HG03196 (cell line): ENCODE measurements around the gene CTCFL.

Source experiments
- ATAC-seq: cut with Tn5 transposase; IDR thresholded peaks from one replicate; pipeline ENCODE4 v1.9.1; 2021; ENCODE audit not compliant: unreplicated experiment

The CTCFL gene

DNA sequence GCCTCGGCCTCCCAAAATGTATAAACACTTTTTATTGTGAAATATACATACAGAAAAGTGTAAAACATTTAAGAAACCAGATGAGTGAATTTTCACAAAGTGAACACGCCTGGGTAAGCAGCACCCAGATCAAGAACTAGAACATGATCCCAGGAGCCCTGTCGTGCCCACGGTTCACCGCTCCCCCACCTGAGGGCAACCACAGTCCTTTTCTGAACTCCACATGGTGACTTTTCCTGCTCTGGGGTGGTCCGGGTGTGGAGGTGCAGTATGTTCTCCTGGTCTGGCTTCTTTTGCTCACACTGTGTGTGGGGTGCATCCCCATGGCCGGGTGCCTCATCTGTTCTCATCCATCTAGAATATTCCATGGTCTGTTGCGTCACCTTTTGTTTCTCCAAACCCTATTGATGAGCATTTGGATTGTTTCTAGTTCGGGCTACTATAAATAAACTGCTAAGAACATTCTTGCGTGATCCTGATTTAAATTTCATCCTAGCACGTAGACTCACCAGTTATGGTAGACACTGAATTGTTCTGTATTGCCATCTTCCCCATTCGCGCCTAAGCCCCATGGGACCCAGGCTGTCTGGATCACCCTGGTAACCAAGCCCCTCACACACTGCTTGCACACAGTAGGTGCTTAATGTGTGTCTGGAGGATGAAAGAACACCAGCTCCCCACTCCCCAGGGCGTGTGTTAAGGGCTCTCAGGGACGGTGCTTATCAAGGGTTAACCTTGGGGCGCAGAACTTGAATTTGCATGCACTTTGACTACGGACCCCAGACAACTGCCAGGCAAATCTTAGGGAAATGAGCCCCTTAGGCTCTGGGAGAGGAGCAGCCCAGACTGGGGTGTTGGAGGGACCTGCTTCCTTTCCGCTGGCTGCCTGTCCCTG is 56.2 kb downstream of the CTCFL start:
- ATAC-seq = no peak

- no peak for ATAC-seq
Observed at GRCh38 chr20:57467742-57468141, 57.2 kb downstream of the CTCFL start.

DNA sequence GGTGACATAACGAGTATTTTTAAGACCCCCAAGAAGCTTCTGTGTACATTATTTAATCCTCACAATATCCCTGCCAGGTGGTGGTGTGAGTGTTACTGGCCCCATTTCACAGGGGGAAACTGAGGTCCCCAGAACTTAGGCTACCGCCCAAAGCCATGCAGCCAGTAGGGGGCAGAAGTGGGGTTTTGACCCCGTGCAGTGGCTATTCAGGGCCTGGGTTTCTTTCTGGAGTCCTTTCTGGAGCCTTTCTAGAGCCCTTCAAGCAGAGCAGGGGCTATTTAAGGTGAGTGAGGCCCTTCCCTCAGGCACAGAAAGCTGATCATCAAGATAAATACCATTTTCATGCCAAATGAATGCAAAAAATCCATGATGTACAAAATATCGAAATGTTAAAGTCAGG is 59.0 kb downstream of the CTCFL start:
- no peak for ATAC-seq

GRCh38 chr20:57465486-57465885 is 59.5 kb downstream of the CTCFL start:
- no peak for ATAC-seq

GRCh38 chr20:57464642-57465211 is 60.2 kb downstream of the CTCFL start:
- no peak for ATAC-seq

DNA sequence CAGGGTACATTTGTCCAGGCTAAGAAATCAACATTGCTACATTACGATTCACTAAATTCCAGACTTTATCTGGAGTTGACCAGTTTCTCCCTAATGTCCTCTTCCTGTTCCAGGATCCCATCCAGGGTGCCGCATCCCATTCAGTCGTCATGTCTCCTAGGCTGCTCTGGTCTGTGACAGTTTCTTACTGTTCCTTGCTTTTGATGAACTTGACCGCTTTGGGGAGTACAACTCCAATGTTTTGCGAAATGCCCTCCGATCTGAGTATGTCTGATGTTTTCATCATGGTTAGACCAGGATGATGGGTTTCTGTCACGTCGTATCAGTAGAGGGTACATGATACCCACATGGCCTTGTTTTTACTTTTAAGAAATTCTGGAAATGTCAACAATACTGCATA is 62.2 kb downstream of the CTCFL start:
- ATAC-seq = no peak

DNA sequence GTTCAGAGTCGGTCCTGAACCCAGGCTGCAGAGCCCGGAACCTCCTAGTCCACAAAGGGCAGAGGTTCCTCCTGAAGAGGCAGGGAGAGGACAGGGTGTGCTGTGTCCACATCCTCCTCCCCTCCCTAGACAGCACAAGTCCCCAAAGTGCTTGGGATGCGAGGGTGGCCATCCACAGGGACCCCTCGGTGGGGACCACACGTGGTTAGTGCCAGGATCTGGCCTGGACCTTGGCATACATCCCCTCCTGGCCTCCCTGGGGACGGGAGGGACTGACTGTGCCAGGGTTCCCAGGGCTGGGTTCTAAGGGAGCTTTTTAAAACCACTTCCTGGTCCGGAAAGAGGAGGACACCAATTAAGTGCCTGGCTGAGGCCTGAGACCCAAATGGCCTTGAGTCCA is 63.2 kb downstream of the CTCFL start:
- no peak for ATAC-seq

DNA sequence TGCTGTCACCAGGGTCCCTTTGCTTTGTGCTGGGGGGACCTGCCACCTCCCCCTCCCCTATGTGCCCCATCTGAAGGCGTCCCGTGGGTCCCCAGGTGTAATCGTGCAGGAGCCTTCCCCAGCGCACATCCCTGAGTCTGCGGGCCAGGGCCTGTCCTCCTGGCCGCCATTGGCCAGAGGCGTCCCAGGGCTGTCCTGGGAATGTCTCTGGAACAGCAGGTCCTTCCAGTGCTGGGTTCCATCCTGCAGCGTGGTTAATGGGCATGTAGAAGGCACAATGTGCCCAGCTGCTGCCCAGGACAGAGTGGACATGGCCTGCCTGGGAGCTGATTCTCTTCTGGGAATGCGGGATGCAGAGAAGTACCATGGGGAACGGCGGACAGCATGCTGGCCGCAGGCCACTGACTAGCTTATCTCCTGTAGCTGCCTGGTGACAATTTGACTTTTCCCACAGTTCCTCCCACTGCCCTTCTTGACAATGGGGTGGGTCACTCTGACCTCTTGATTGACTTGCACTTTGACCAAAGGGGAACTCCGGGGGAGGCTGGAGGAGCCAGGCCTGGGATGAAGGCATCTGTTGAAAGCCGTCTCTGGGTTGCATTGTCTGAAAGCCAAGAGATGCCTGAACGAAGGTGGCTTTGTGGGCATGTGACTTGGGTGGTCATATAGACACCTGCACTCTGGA is 64.0 kb downstream of the CTCFL start:
- ATAC-seq = no peak

- no peak for ATAC-seq
Observed at GRCh38 chr20:57459897-57460296, 65.0 kb downstream of the CTCFL start.

GRCh38 chr20:57459278-57459677 is 65.7 kb downstream of the CTCFL start:
- ATAC-seq = no peak

GRCh38 chr20:57458400-57459160 is 66.4 kb downstream of the CTCFL start:
- no peak for ATAC-seq

- ATAC-seq = no peak
Observed at GRCh38 chr20:57457243-57458095, 67.5 kb downstream of the CTCFL start.

- ATAC-seq = no peak
Observed at GRCh38 chr20:57456116-57456515, 68.8 kb downstream of the CTCFL start.

GRCh38 chr20:57455386-57455785 is 69.6 kb downstream of the CTCFL start:
- ATAC-seq = no peak

- ATAC-seq = no peak
Observed at GRCh38 chr20:57451795-57452661, 72.9 kb downstream of the CTCFL start.

DNA sequence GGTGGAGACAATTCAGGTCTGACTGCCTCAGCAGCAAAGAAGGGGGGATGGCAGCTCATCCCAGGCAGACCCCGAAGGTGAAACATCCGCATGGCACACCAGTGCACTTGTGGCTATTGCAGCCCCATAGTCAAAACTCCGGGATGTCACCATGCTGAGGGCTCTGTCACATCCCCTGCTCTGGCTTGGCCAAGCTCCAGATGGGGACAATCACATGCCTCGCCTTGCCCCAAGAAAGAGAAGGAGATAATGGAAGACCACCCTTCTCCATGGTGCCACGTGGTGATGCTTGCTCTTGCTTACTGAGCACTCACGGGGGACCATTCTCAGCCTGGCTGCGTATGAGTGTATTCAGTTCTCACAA is 73.5 kb downstream of the CTCFL start:
- no peak for ATAC-seq

DNA sequence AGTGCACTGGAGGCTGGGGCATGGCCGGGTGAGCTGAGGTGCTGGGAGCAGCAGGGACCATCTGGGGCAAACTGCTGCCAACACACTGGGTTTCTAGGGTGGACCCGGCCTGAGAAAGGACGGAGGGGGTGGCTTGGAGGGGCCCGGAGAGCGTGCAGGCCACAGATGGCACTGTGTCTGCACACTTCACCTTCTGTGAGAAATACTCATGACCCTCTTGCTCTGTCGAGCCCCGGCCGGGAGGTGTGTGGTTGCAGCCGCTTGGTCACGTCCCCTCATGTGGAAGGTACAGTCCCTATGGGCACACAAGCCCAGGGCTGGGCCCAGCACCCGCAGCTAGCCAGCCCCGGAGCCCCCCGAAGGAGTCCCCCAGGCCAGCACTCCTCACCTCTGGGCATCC is 74.0 kb downstream of the CTCFL start:
- ATAC-seq = peak; percentile 23

- ATAC-seq = peak; percentile 76
Observed at GRCh38 chr20:57450419-57450818, 74.5 kb downstream of the CTCFL start.
